Measurements from ENCODE around the gene SARNP.
A peak's percentile ranks its signal among the peaks of the same experiment; 100 is the strongest.

- TF ChIP-seq, protein P1, sequence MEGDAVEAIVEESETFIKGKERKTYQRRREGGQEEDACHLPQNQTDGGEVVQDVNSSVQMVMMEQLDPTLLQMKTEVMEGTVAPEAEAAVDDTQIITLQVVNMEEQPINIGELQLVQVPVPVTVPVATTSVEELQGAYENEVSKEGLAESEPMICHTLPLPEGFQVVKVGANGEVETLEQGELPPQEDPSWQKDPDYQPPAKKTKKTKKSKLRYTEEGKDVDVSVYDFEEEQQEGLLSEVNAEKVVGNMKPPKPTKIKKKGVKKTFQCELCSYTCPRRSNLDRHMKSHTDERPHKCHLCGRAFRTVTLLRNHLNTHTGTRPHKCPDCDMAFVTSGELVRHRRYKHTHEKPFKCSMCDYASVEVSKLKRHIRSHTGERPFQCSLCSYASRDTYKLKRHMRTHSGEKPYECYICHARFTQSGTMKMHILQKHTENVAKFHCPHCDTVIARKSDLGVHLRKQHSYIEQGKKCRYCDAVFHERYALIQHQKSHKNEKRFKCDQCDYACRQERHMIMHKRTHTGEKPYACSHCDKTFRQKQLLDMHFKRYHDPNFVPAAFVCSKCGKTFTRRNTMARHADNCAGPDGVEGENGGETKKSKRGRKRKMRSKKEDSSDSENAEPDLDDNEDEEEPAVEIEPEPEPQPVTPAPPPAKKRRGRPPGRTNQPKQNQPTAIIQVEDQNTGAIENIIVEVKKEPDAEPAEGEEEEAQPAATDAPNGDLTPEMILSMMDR (IDR thresholded peaks at IDR 0.05): no peak
- peak; percentile 97 for TF ChIP-seq POLR2AphosphoS5 (IDR thresholded peaks at IDR 0.05)
These were observed 30.2 kb upstream of the SARNP start for GRCh38 chr12:55847603-55848291.
